Mesothelial cell of epicardium (in vitro differentiated cells): ENCODE data around the gene DOK6. TPM values are rescaled to one million over a fixed set of nuclear protein-coding genes. Genes with fewer than 3 reads are reported as not detected.

Source experiments
- DNase-seq, 2 experiments: peaks; one replicate each; pipeline ENCODE4 v3.0.0; 2021; ENCODE audit warnings: low spot score in 2 of 2; ENCODE audit not compliant: unreplicated experiment in 2 of 2
- H3K27ac Mint-ChIP-seq: 2 replicates; pipeline ENCODE4 v1.8.0; 2021; ENCODE audit warnings: mixed read lengths
- H3K27me3 Mint-ChIP-seq: 2 replicates; pipeline ENCODE4 v1.8.0; 2021; ENCODE audit warnings: low read depth, mixed read lengths
- H3K36me3 Mint-ChIP-seq: 2 replicates; pipeline ENCODE4 v1.8.0; 2021; ENCODE audit warnings: mixed read lengths
- H3K4me1 Mint-ChIP-seq: 2 replicates; pipeline ENCODE4 v1.8.0; 2021; ENCODE audit warnings: mixed read lengths
- H3K4me3 Mint-ChIP-seq: 2 replicates; pipeline ENCODE4 v1.8.0; 2021; ENCODE audit warnings: mild to moderate bottlenecking, moderate library complexity, mixed read lengths
- H3K9me3 Mint-ChIP-seq: 2 replicates; pipeline ENCODE4 v1.8.0; 2021; ENCODE audit warnings: mixed read lengths
- CTCF ChIP-seq: fragments of 200-600 bp; sonication (generic); IDR thresholded peaks from one replicate; pipeline ENCODE4 v1.5.0; 2021; ENCODE audit warnings: antibody characterized with exemption; ENCODE audit not compliant: unreplicated experiment
- total RNA-seq: library from RNA; stranded (reverse); gene quantifications from 3 replicates; pipeline ENCODE4 v1.2.1, GENCODE V29; 2021

The DOK6 gene
- total RNA-seq, 1 donor from 2014 or later = 4.9 TPM

GRCh38 chr18:69444221-69444620 is 43.5 kb downstream of the DOK6 start:
- peaks cover 13% of the 10 kb centered on the region for H3K36me3 Mint-ChIP-seq

GRCh38 chr18:69447886-69448285 is 47.2 kb downstream of the DOK6 start:
- no peak overlapping the region for H3K27ac Mint-ChIP-seq
- H3K27me3 Mint-ChIP-seq = no peaks in the 10 kb centered on the region
- DNase-seq = no peak
- H3K4me1 Mint-ChIP-seq = no peaks in the 10 kb centered on the region
- no peak overlapping the region for H3K4me3 Mint-ChIP-seq
- TF ChIP-seq CTCF = no peak
- H3K36me3 Mint-ChIP-seq = peaks cover 7% of the 10 kb centered on the region
- H3K9me3 Mint-ChIP-seq = peaks cover 19% of the 10 kb centered on the region

More at GRCh38 chr18:69444221-69444620, 43.5 kb downstream of the DOK6 start:
- no peak for TF ChIP-seq CTCF
- Mint-ChIP-seq H3K4me1 (no peaks in the 10 kb centered on the region), H3K9me3 (peaks cover 36% of the 10 kb centered on the region), H3K27me3 (no peaks in the 10 kb centered on the region), H3K4me3 (no peak overlapping the region), H3K27ac (no peak overlapping the region)
- no peak for DNase-seq

- Mint-ChIP-seq H3K27me3 (no peaks in the 10 kb centered on the region), H3K27ac (no peak overlapping the region), H3K36me3 (peaks cover 4% of the 10 kb centered on the region), H3K9me3 (peaks cover 14% of the 10 kb centered on the region), H3K4me1 (no peaks in the 10 kb centered on the region), H3K4me3 (no peak overlapping the region)
- TF ChIP-seq CTCF = no peak
- no peak for DNase-seq
Observed at GRCh38 chr18:69455125-69455524, 54.4 kb downstream of the DOK6 start.

GRCh38 chr18:69469444-69469919 is 68.8 kb downstream of the DOK6 start:
- TF ChIP-seq CTCF = no peak
- Mint-ChIP-seq H3K27ac (no peak overlapping the region), H3K9me3 (peaks cover 4% of the 10 kb centered on the region), H3K4me1 (no peaks in the 10 kb centered on the region), H3K36me3 (no peaks in the 10 kb centered on the region), H3K4me3 (no peak overlapping the region), H3K27me3 (no peaks in the 10 kb centered on the region)
- DNase-seq = no peak

GRCh38 chr18:69480460-69480859 is 79.8 kb downstream of the DOK6 start:
- Mint-ChIP-seq H3K27ac (no peak overlapping the region), H3K4me1 (no peaks in the 10 kb centered on the region), H3K36me3 (no peaks in the 10 kb centered on the region), H3K27me3 (no peaks in the 10 kb centered on the region), H3K4me3 (no peak overlapping the region), H3K9me3 (no peaks in the 10 kb centered on the region)
- DNase-seq = no peak
- TF ChIP-seq CTCF = no peak

- no peaks in the 10 kb centered on the region for H3K9me3 Mint-ChIP-seq
- H3K27me3 Mint-ChIP-seq = no peaks in the 10 kb centered on the region
- no peak overlapping the region for H3K4me3 Mint-ChIP-seq
- no peak for TF ChIP-seq CTCF
- H3K36me3 Mint-ChIP-seq = no peaks in the 10 kb centered on the region
- no peak for DNase-seq
- H3K27ac Mint-ChIP-seq = no peak overlapping the region
- no peaks in the 10 kb centered on the region for H3K4me1 Mint-ChIP-seq
Observed at GRCh38 chr18:69483574-69483973, 82.9 kb downstream of the DOK6 start.
